SKM-1 (cell line): ENCODE measurements around the gene MREG.

Source experiments
- DNase-seq: peaks from one replicate; lab custom pipeline; 2025; ENCODE audit not compliant: unreplicated experiment; lab: John Stamatoyannopoulos, UW

MREG gene

DNA sequence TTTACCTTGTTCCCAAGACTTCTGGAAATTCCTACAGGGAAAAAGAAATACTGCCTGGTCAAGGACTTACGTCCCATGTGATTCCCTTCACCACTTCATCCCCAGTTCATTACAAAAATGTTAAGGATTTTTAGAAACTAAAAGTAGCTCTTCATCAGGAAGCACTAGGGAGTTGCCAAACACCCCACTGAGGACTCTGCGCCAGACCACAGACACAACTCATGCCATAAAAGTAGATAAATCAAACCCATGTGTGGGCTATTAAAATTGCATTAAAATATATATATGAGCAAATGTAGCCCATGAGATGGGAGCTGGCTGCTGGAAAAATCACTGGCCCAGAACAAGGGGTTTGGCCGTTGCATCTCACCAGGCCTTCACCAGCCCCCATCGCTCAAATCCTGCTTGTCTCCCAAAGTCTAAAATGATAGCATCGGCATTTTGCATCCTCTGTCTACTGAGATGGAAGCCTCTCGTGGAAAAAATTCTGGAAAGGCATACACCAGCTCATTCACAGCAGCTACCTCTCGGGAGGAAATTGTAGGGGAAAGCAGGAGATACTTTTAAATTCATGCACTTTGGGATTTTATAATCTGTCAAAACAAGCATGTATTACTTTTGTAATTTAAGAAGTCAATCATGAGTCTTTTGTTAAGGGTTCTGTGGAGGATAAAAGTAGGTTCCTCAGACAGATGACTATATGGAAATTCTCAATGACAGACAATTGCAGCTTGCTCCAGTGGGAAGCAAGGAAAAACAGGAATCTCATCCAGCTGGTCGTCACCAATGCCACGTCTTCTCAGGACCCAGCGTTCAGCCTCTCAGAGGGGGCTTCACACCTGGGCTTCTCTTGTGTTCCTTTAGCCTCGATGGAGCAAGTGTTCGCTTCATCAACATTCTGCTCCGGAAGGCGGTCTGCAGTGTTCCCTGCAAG is 113.9 kb downstream of the MREG start:
- DNase-seq: no peak

DNA sequence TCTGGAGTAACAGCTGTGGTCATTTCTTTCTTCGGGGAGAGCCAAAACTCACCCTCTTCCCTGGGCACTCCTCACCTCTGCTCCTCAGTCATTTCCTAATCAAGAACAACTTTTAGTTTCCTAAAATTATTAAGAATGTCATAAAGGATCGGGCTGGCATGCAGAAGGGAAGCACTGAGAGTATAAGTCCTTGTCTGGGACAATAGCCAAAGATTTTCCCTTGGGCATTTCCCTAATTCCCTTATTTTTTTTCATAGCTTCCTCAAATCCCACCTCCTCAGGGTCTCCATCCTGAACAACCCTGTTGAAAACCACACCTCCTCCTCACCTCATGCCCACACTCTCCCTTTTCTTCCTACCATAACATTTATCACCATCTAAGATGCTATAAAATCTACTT is 115.0 kb downstream of the MREG start:
- DNase-seq: no peak

DNA sequence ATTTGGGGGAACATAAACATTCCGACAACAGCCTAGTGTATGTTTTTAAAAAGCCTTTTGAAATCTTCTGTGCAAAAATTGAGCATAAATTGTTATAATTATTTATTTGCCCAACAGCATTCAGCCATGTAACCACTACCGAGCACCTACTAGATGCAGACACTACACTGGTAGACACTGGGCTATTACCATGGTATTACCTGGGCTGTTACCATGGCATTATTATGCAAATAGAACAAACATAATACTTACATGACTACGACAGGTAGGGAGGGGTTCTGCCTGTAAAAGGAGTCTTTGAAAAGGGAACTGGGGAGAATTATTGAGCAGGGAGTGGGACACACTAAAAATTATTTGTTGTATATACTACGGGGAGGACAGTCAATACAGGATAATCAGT is 116.4 kb downstream of the MREG start:
- DNase-seq: no peak

DNA sequence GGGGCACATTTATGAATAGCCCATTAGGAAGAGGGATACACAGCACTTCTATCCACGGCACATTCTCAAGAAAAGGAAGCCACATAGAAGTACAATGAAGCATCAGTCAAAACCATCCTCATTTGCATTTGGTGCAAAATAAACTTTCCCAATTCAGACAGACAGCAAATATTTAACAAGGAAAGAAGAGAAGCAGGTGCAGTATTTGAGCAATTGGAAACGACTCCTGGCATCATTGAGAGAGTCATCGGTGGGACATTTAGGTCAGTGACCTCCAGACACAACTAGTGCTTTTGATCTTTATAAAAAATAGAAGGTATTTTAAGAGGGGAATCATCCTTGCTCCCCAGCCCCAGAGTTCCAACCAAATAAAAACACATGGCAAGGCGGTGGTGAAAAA is 118.0 kb downstream of the MREG start:
- DNase-seq: no peak
